ENCODE measurements around the gene TSPAN4.

DNA sequence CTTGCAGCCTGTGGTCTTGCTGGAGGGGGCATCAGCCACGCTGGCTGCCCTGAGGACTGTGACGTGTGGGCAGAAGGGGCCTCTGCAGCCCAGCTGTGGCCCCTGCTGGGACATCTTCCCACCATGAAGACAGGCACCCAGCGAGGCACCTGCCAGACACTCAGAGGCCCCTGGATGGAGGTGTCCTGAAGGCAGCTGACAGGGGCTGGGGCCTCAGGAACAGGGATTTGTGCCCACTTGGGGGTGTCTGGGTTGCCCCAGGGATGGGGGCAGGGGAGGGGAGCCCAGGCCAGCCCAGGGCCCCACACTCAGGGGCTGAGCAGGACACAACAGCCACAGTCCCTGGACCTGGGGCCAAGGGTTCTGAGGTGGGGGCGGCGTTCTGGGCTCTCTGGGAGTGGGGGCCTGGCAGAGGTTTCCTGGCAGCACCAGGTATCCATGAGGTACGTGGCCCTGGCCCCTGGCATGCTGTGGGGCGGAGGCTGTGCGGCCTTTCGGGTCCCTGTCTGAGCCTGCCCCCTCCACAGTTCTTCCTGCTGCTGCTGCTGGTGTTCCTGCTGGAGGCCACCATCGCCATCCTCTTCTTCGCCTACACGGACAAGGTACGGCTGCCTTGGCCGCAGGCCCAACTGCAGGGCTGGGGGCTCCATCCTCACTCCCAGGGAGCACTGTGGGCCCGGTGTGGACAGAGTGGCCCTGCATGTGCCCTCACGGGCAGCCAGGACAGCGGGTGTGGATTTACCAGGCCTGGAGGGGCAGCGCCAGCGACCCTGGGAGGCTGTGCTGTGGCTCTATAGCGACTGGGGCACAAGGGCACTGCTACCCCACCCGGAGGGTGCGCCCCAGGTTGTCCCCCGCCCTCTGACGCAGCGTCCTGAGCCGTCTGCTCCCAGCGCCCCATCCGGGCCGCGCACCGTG is 21.5 kb downstream of the TSPAN4 start:
- TF ChIP-seq CTCF (IDR thresholded peaks at IDR 0.05; ENCODE audit: insufficient read depth, low read length), result no peak
- TF ChIP-seq, protein P1, sequence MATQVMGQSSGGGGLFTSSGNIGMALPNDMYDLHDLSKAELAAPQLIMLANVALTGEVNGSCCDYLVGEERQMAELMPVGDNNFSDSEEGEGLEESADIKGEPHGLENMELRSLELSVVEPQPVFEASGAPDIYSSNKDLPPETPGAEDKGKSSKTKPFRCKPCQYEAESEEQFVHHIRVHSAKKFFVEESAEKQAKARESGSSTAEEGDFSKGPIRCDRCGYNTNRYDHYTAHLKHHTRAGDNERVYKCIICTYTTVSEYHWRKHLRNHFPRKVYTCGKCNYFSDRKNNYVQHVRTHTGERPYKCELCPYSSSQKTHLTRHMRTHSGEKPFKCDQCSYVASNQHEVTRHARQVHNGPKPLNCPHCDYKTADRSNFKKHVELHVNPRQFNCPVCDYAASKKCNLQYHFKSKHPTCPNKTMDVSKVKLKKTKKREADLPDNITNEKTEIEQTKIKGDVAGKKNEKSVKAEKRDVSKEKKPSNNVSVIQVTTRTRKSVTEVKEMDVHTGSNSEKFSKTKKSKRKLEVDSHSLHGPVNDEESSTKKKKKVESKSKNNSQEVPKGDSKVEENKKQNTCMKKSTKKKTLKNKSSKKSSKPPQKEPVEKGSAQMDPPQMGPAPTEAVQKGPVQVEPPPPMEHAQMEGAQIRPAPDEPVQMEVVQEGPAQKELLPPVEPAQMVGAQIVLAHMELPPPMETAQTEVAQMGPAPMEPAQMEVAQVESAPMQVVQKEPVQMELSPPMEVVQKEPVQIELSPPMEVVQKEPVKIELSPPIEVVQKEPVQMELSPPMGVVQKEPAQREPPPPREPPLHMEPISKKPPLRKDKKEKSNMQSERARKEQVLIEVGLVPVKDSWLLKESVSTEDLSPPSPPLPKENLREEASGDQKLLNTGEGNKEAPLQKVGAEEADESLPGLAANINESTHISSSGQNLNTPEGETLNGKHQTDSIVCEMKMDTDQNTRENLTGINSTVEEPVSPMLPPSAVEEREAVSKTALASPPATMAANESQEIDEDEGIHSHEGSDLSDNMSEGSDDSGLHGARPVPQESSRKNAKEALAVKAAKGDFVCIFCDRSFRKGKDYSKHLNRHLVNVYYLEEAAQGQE (IDR thresholded peaks at IDR 0.05; ENCODE audit: insufficient replicate concordance, low read depth), result no peak
